ENCODE measurements around the gene SBSN.
"Not testable (repeated sequence)": the region's sequence is repeated elsewhere in the genome, so short reads cannot be mapped to it uniquely, and the experiment has no call there.

GRCh38 chr19:35474594-35474993 is 53.5 kb downstream of the SBSN start:
- TF ChIP-seq CTCF, POLR2A (IDR thresholded peaks at IDR 0.05): not testable (repeated sequence)

Data from lower leg skin (tissue), 3 donors.